ENCODE measurements around the gene SULT4A1.

GRCh38 chr22:43820651-43821305, 41.5 kb downstream of the SULT4A1 start:
- TF ChIP-seq SNAI2 (CRISPR knock-in tag; IDR thresholded peaks at IDR 0.05): no peak
- TF ChIP-seq PATZ1 (CRISPR knock-in tag; IDR thresholded peaks at IDR 0.05; ENCODE audit: borderline replicate concordance): no peak
- no peak for TF ChIP-seq GLIS3 (CRISPR knock-in tag; IDR thresholded peaks at IDR 0.05)
- TF ChIP-seq ISL1 (CRISPR knock-in tag; IDR thresholded peaks at IDR 0.05): no peak
- TF ChIP-seq ZC3H10 (CRISPR knock-in tag; IDR thresholded peaks at IDR 0.05): no peak
- TF ChIP-seq ZFP3 (CRISPR knock-in tag; IDR thresholded peaks at IDR 0.05): no peak
- no peak for TF ChIP-seq CREB5 (CRISPR knock-in tag; IDR thresholded peaks at IDR 0.05; ENCODE audit: low read depth)
- TF ChIP-seq OSR1 (CRISPR knock-in tag; IDR thresholded peaks at IDR 0.05): no peak
- TF ChIP-seq ZNF70 (CRISPR knock-in tag; IDR thresholded peaks at IDR 0.05): no peak
